ENCODE data around the gene CACNA1C.

CACNA1C gene

GRCh38 chr12:2574355-2574935, 521.7 kb downstream of the CACNA1C start:
- no peak for DNase-seq
- in situ Hi-C loops (cut with HindIII; ENCODE audit: low pct_ligation_motif_present, low sequenced_read_pairs): no loop called here
- no peak for TF ChIP-seq CTCF (IDR thresholded peaks at IDR 0.05; ENCODE audit: low read depth, low read length, missing control alignments)
- no peak overlapping the region for H3K4me3 ChIP-seq (ENCODE audit: low read depth, low read length)
- H3K36me3 ChIP-seq (replicated peaks): no peaks in the 10 kb centered on the region
- no peaks in the 10 kb centered on the region for H3K27me3 ChIP-seq (replicated peaks)
- H3K27ac ChIP-seq: no peak overlapping the region

GRCh38 chr12:2575245-2575644, 522.5 kb downstream of the CACNA1C start:
- Histone ChIP-seq H3K36me3 (replicated peaks) (no peaks in the 10 kb centered on the region), H3K4me3 (ENCODE audit: low read depth, low read length) (no peak overlapping the region), H3K27ac (no peak overlapping the region), H3K27me3 (replicated peaks) (no peaks in the 10 kb centered on the region)
- no peak for TF ChIP-seq CTCF (IDR thresholded peaks at IDR 0.05; ENCODE audit: low read depth, low read length, missing control alignments)
- DNase-seq: no peak
- in situ Hi-C loops (cut with HindIII; ENCODE audit: low pct_ligation_motif_present, low sequenced_read_pairs): no loop called here

- in situ Hi-C loops (cut with HindIII; ENCODE audit: low pct_ligation_motif_present, low sequenced_read_pairs): no loop called here
- DNase-seq: no peak
- Histone ChIP-seq H3K27me3 (replicated peaks) (peaks cover 9% of the 10 kb centered on the region), H3K36me3 (replicated peaks) (no peaks in the 10 kb centered on the region), H3K27ac (no peak overlapping the region), H3K4me3 (ENCODE audit: low read depth, low read length) (no peak overlapping the region)
- no peak for TF ChIP-seq CTCF (IDR thresholded peaks at IDR 0.05; ENCODE audit: low read depth, low read length, missing control alignments)
These were observed 525.4 kb downstream of the CACNA1C start for GRCh38 chr12:2578211-2578610.

GRCh38 chr12:2578772-2579171, 526.0 kb downstream of the CACNA1C start:
- H3K27me3 ChIP-seq (replicated peaks): peaks cover 15% of the 10 kb centered on the region

GRCh38 chr12:2580821-2581220, 528.0 kb downstream of the CACNA1C start:
- Histone ChIP-seq H3K27ac (no peak overlapping the region), H3K36me3 (replicated peaks) (no peaks in the 10 kb centered on the region), H3K27me3 (replicated peaks) (peaks cover 18% of the 10 kb centered on the region), H3K4me3 (ENCODE audit: low read depth, low read length) (no peak overlapping the region)
- TF ChIP-seq CTCF (IDR thresholded peaks at IDR 0.05; ENCODE audit: low read depth, low read length, missing control alignments): no peak
- in situ Hi-C loops (cut with HindIII; ENCODE audit: low pct_ligation_motif_present, low sequenced_read_pairs): no loop called here
- DNase-seq: peak; percentile 40

More at GRCh38 chr12:2578772-2579171, 526.0 kb downstream of the CACNA1C start:
- no peak overlapping the region for H3K4me3 ChIP-seq (ENCODE audit: low read depth, low read length)
- no peak overlapping the region for H3K27ac ChIP-seq
- TF ChIP-seq CTCF (IDR thresholded peaks at IDR 0.05; ENCODE audit: low read depth, low read length, missing control alignments): no peak
- DNase-seq: no peak
- no peaks in the 10 kb centered on the region for H3K36me3 ChIP-seq (replicated peaks)
- in situ Hi-C loops (cut with HindIII; ENCODE audit: low pct_ligation_motif_present, low sequenced_read_pairs): no loop called here

All from brain microvascular endothelial cell (primary cell).